Measurements from ENCODE around the gene HSH2D.

- TF ChIP-seq CTCF (IDR thresholded peaks at IDR 0.05; ENCODE audit: low read length) = no peak
- no peak for TF ChIP-seq EZH2phosphoT487 (IDR thresholded peaks at IDR 0.05; ENCODE audit: low read length)
- no peak for TF ChIP-seq EZH2 (optimal IDR thresholded peaks at IDR 0.05; ENCODE audit: low read depth, low read length)
These were observed 30.7 kb upstream of the HSH2D start for GRCh38 chr19:16112778-16113177.

Measured in MM.1S (cell line).